GM12891 (cell line): ENCODE measurements around the gene PHACTR3.

Experiments used
- POLR2AphosphoS5 ChIP-seq: IDR thresholded peaks from 2 replicates; pipeline ENCODE4 v1.6.1; 2011; ENCODE audit warnings: low read depth, low read length, control low read depth
- TAF1 ChIP-seq: IDR thresholded peaks from 2 replicates; pipeline ENCODE4 v1.6.1; 2011; ENCODE audit warnings: low read depth, low read length, control low read depth

GRCh38 chr20:59821788-59822187 is 217.4 kb downstream of the PHACTR3 start:
- TF ChIP-seq TAF1 (no peak), POLR2AphosphoS5 (no peak)
